Naive thymus-derived CD4-positive, alpha-beta T cell (primary cell): ENCODE data around the gene PDIA5. TPM values are rescaled to one million over a fixed set of nuclear protein-coding genes. Genes with fewer than 3 reads are reported as not detected.
"Not testable (repeated sequence)": the region's sequence is repeated elsewhere in the genome, so short reads cannot be mapped to it uniquely, and the experiment has no call there.

ENCODE experiments used
- ATAC-seq: fragments of 150-1000 bp; cut with Tn5 transposase; 2 replicates; pipeline ENCODE4 v1.10.0; 2021; ENCODE audit warnings: mild to moderate bottlenecking, moderate library complexity
- CTCF ChIA-PET: fragments of 350-600 bp; sonication (Branson Sonifier 250); formaldehyde crosslinking; loops from one replicate; lab custom pipeline; 2021; ENCODE audit warnings: antibody characterized with exemption; lab: Charles Lee
- POLR2A ChIA-PET: fragments of 350-600 bp; sonication (Branson Sonifier 250); formaldehyde crosslinking; loops from one replicate; lab custom pipeline; 2021; ENCODE audit warnings: antibody characterized with exemption, inconsistent platforms; lab: Charles Lee
- DNase-seq, 9 donors: peaks; one replicate each; pipeline versions ENCODE4 v3.0.0 to v3.0.0-alpha.2; 2020 to 2022; ENCODE audit warnings: mixed read lengths in 1 of 9
- H3K27ac ChIP-seq: one replicate; pipeline ENCODE4 v1.7.0; 2013; ENCODE audit warnings: mild to moderate bottlenecking, low read depth, low read length, moderate library complexity
- H3K27me3 ChIP-seq, 2 donors: one replicate each; pipeline ENCODE4 v1.7.0; 2013; ENCODE audit warnings: low read length in 2 of 2, mild to moderate bottlenecking in 2 of 2, moderate library complexity in 2 of 2; ENCODE audit not compliant: control insufficient read depth in 2 of 2, insufficient read depth in 2 of 2
- H3K36me3 ChIP-seq, 3 experiments: 1 replicate in 2 of 3; 2 replicates in 1 of 3; pipeline ENCODE4 v1.7.0; 2013; ENCODE audit warnings: low read length in 3 of 3, mild to moderate bottlenecking in 3 of 3, moderate library complexity in 1 of 3; ENCODE audit not compliant: insufficient read depth in 3 of 3, control insufficient read depth in 2 of 3
- H3K4me1 ChIP-seq, 2 donors: one replicate each; pipeline ENCODE4 v1.7.0; 2013; ENCODE audit warnings: low read length in 2 of 2, mild to moderate bottlenecking in 2 of 2, moderate library complexity in 1 of 2; ENCODE audit not compliant: control insufficient read depth in 2 of 2, insufficient read depth in 2 of 2
- H3K4me3 ChIP-seq: 2 replicates; pipeline ENCODE4 v1.7.0; 2013; ENCODE audit warnings: mild to moderate bottlenecking, low read length
- H3K9me3 ChIP-seq, 3 experiments: 1 replicate in 2 of 3; 2 replicates in 1 of 3; pipeline ENCODE4 v1.7.0; 2013; ENCODE audit warnings: low read length in 3 of 3; ENCODE audit not compliant: control insufficient read depth in 2 of 3
- H3K27ac Mint-ChIP-seq, 9 donors: one replicate each; pipeline ENCODE4 v1.8.0; 2020 to 2022; ENCODE audit warnings: mixed read lengths in 9 of 9, mild to moderate bottlenecking in 8 of 9, moderate library complexity in 5 of 9, inconsistent platforms in 2 of 9
- H3K27me3 Mint-ChIP-seq, 5 donors: one replicate each; pipeline ENCODE4 v1.8.0; 2021 to 2022; ENCODE audit warnings: mixed read lengths in 5 of 5, mild to moderate bottlenecking in 1 of 5
- H3K36me3 Mint-ChIP-seq, 5 donors: one replicate each; pipeline ENCODE4 v1.8.0; 2020 to 2022; ENCODE audit warnings: mixed read lengths in 5 of 5, mild to moderate bottlenecking in 3 of 5, inconsistent platforms in 1 of 5
- H3K4me1 Mint-ChIP-seq, 7 donors: one replicate each; pipeline ENCODE4 v1.8.0; 2020 to 2022; ENCODE audit warnings: mixed read lengths in 7 of 7, mild to moderate bottlenecking in 3 of 7, inconsistent platforms in 1 of 7
- H3K4me3 Mint-ChIP-seq, 10 donors: one replicate each; pipeline ENCODE4 v1.8.0; 2020 to 2022; ENCODE audit warnings: mild to moderate bottlenecking in 10 of 10, mixed read lengths in 10 of 10, moderate library complexity in 6 of 10, inconsistent platforms in 2 of 10
- H3K9me3 Mint-ChIP-seq, 11 donors: one replicate each; pipeline ENCODE4 v1.8.0; 2020 to 2022; ENCODE audit warnings: mixed read lengths in 11 of 11, mild to moderate bottlenecking in 4 of 11, inconsistent platforms in 1 of 11, moderate library complexity in 1 of 11
- intact Hi-C, 2 donors: fragments of 100-400 bp; cut with micrococcal nuclease; formaldehyde crosslinking; loops; one replicate each; pipeline ENCODE4 v1.15.1; 2023
- polyA plus RNA-seq, 2 donors: library from polyadenylated mRNA; unstranded; fragments of 300-500 nt; fragmentation: Illumina TruSeq; gene quantifications; one replicate each; pipeline ENCODE4 v1.2.3, GENCODE V29; 2021
- total RNA-seq, 6 experiments: library from RNA in 5 of 6; stranded (reverse) in 5 of 6; gene quantifications; 1 replicate in 5 of 6; 2 replicates in 1 of 6; pipeline ENCODE4 v1.2.3 and lab custom pipeline; 2021 to 2026

PDIA5 gene
- total and polyA plus RNA-seq, 7 experiments from 2014 or later: 3.4 to 21.7 (median 5.6) TPM

DNA sequence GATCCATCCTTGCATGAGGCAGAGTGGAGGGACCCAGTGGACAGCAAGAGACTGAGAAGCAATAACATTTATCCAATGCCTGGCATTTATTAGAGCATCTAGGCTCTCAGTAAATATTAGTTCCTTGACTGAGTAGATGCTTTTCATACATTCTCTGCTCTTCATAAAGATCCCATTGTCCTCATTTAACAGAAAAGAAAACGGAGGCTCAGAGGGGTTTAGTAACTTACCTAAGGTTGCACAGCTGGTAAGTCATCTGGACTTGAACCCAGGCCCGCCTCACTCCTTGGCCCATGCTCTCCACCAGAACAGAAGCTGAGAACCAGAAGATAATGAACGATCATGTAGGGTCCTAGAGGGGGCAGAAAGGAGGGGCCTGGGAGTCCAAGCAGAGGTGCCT lies 82.7 kb downstream of the PDIA5 start:
- POLR2A ChIA-PET: no interaction called here
- Mint-ChIP-seq H3K4me1 (peaks cover 0 to 7% (median 4%) of the 10 kb centered on the region in 7 donors), H3K4me3 (no peak overlapping the region), H3K9me3 (peaks cover 0 to 19% (median 5%) of the 10 kb centered on the region in 11 donors), H3K27ac (peak overlapping the region in 5 of 9 donors; percentile 33 to 85 (median 38)), H3K27me3 (no peaks in the 10 kb centered on the region), H3K36me3 (peaks cover 5 to 51% (median 26%) of the 10 kb centered on the region in 5 donors)
- CTCF ChIA-PET: no interaction called here
- no peaks in the 10 kb centered on the region for H3K4me1 ChIP-seq
- intact Hi-C loops: no loop called here
- ATAC-seq (no peak), DNase-seq (no peak)
- peaks cover 0 to 13% (median 4%) of the 10 kb centered on the region in 3 experiments for H3K9me3 ChIP-seq
- no peaks in the 10 kb centered on the region for H3K27me3 ChIP-seq
- no peak overlapping the region for H3K4me3 ChIP-seq
- H3K27ac ChIP-seq: no peak overlapping the region
- H3K36me3 ChIP-seq: peaks cover 0 to 11% (median 0%) of the 10 kb centered on the region in 3 experiments

DNA sequence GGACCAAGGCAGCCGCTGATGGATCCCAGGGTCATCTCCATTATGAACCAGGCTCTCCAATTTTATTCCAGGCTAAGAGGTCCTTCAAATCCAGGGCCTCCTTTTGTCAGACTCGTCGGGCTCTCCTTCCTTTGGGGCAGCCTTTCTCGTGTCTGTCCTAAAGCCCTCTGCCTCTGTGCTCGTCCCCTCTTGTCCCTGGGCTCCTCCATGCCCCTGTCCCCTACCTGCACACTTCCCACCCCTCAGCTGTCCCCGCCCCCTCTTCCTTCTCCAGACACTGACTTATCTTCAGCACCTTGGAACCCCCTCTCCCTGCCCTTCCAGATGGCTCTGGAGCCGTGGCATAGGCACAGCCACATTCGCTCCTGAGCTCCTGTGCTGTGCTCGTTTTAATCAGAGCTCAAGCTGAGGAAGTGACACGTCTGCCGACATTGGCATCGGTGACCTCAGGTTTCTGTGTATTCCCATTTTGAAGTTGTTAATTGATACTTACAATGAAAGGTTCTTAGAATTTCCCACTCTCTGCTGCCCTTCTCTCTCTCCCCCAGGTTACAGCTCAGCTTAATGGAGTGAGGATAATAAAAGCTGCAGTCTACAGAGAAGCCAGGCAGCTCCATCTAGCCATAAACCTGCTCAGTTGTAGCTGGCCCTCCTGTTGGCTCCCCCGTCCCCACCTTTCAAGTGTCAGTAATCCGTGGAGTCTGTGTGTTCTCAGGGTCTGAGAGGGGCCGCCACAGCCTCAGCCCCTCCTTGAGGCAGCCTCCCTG lies 83.8 kb downstream of the PDIA5 start:
- Histone ChIP-seq H3K27ac (peak overlapping the region; percentile 51), H3K4me3 (no peak overlapping the region), H3K4me1 (no peaks in the 10 kb centered on the region), H3K36me3 (peaks cover 0 to 3% (median 0%) of the 10 kb centered on the region in 3 experiments), H3K9me3 (peaks cover 0 to 13% (median 4%) of the 10 kb centered on the region in 3 experiments), H3K27me3 (no peaks in the 10 kb centered on the region)
- peaks cover 5 to 44% (median 28%) of the 10 kb centered on the region in 5 donors for H3K36me3 Mint-ChIP-seq
- H3K4me3 Mint-ChIP-seq: no peak overlapping the region
- peaks cover 0 to 19% (median 5%) of the 10 kb centered on the region in 11 donors for H3K9me3 Mint-ChIP-seq
- ChIA-PET CTCF (no interaction called here), POLR2A (no interaction called here)
- ATAC-seq: no peak
- intact Hi-C loops: no loop called here
- no peaks in the 10 kb centered on the region for H3K27me3 Mint-ChIP-seq
- peaks cover 0 to 7% (median 4%) of the 10 kb centered on the region in 7 donors for H3K4me1 Mint-ChIP-seq
- H3K27ac Mint-ChIP-seq: peak overlapping the region in 6 of 9 donors; percentile 14 to 85 (median 32)
- DNase-seq: no peak

DNA sequence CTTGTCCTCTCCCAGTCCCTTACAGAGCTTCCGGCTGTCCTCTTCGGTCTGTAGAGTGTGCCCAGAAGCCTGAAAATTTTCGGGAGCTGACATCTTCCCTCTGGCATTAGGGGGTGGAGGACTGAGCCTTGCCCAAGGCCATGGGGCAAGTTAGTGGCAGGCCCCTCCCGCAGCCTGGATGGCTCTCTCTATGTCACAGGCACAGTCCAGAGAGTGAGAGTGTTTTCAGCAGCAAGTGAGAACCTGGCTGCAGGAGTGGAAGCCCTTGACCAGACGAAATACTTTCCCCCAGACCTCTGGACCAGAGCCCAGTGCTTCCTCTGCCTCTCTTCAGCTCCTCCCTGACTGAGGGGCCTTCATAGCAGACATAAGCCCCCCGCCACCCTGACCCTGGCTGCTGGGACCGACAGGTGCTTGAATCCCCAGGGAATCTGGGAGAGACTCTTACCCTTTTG lies 84.5 kb downstream of the PDIA5 start:
- Mint-ChIP-seq H3K27ac (peak overlapping the region in 8 of 9 donors; percentile 14 to 85 (median 82)), H3K4me1 (peaks cover 0 to 7% (median 4%) of the 10 kb centered on the region in 7 donors)
- H3K36me3 ChIP-seq: peaks cover 0 to 4% (median 0%) of the 10 kb centered on the region in 3 experiments

DNA sequence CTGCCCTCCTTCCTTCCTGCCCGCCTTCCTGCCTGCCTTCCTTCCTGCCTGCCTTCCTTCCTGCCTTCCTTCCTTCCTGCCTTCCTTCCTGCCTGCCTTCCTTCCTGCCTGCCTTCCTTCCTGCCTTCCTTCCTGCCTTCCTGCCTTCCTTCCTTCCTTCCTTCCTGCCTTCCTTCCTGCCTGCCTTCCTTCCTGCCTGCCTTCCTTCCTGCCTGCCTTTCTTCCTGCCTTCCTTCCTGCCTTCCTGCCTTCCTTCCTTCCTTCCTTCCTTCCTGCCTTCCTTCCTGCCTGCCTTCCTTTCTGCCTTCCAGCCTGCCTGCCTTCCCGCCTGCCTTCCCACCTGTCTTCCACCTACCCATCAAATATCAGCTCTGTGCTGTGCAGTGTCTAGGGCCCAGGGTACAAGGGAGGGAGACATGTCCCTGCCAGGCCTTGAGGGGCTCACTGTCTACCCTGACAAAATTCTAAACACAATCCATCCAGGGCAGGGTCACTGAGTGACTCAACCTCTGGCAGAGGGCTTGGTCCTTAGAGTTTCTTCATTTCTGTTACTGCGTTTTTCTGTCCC lies 85.1 kb downstream of the PDIA5 start:
- H3K4me3 ChIP-seq, DNase-seq, H3K27me3 Mint-ChIP-seq, H3K4me1 ChIP-seq, CTCF ChIA-PET, H3K4me1 Mint-ChIP-seq, H3K27me3 ChIP-seq, POLR2A ChIA-PET, intact Hi-C loops, ATAC-seq, H3K36me3 ChIP-seq: not testable (repeated sequence)
- peak overlapping the region; percentile 78 to 86 (median 83) for H3K27ac Mint-ChIP-seq
- peak overlapping the region in 1 of 10 donors; percentile 21 for H3K4me3 Mint-ChIP-seq
- H3K9me3 ChIP-seq: peaks cover 0 to 13% (median 4%) of the 10 kb centered on the region in 3 experiments
- H3K36me3 Mint-ChIP-seq: peaks cover 5 to 42% (median 24%) of the 10 kb centered on the region in 5 donors
- peak overlapping the region; percentile 51 for H3K27ac ChIP-seq
- H3K9me3 Mint-ChIP-seq: peaks cover 0 to 19% (median 5%) of the 10 kb centered on the region in 11 donors

More for the DNA sequence above, 84.5 kb downstream of the PDIA5 start:
- Mint-ChIP-seq H3K4me3 (no peak overlapping the region), H3K27me3 (no peaks in the 10 kb centered on the region), H3K9me3 (peaks cover 0 to 19% (median 5%) of the 10 kb centered on the region in 11 donors), H3K36me3 (peaks cover 5 to 42% (median 24%) of the 10 kb centered on the region in 5 donors)
- H3K27ac ChIP-seq: peak overlapping the region; percentile 51
- H3K4me3 ChIP-seq: no peak overlapping the region
- no peak for ATAC-seq
- ChIA-PET POLR2A (no interaction called here), CTCF (no interaction called here)
- intact Hi-C loops: no loop called here
- H3K4me1 ChIP-seq: no peaks in the 10 kb centered on the region
- H3K9me3 ChIP-seq: peaks cover 0 to 13% (median 4%) of the 10 kb centered on the region in 3 experiments
- no peaks in the 10 kb centered on the region for H3K27me3 ChIP-seq
- DNase-seq: no peak

DNA sequence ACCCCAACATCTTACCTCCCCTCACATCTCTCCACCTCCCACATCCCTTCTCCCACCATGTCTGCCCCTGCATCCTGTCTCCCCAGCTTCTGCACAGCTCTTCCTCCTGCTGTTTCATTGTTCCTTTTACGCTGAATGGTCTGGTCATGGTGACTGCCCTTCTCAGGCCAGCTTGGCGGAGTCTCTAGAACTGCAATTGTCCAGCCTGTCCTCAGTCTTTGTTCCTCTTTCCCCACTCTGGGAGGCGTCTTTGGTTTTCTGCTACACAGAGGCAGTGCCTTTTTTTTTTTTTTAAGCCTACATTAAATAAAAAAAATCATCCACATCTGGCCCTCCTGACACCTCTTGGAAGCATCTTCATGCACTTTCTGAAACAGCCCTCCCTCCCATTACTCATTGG lies 85.9 kb downstream of the PDIA5 start:
- peak; percentile 60 for ATAC-seq
- peaks cover 0 to 7% (median 4%) of the 10 kb centered on the region in 7 donors for H3K4me1 Mint-ChIP-seq
- peaks cover 5 to 42% (median 23%) of the 10 kb centered on the region in 5 donors for H3K36me3 Mint-ChIP-seq
- H3K27ac ChIP-seq: no peak overlapping the region
- H3K9me3 ChIP-seq: peaks cover 0 to 13% (median 4%) of the 10 kb centered on the region in 3 experiments
- H3K9me3 Mint-ChIP-seq: peaks cover 0 to 19% (median 5%) of the 10 kb centered on the region in 11 donors
- intact Hi-C loops: no loop called here
- CTCF ChIA-PET: no interaction called here
- DNase-seq: no peak
- H3K4me3 ChIP-seq: no peak overlapping the region
- H3K36me3 ChIP-seq: peaks cover 0 to 9% (median 0%) of the 10 kb centered on the region in 3 experiments
- H3K4me1 ChIP-seq: no peaks in the 10 kb centered on the region
- no peaks in the 10 kb centered on the region for H3K27me3 Mint-ChIP-seq
- no peak overlapping the region for H3K4me3 Mint-ChIP-seq
- POLR2A ChIA-PET: no interaction called here
- peak overlapping the region in 7 of 9 donors; percentile 63 to 85 (median 78) for H3K27ac Mint-ChIP-seq
- H3K27me3 ChIP-seq: no peaks in the 10 kb centered on the region

DNA sequence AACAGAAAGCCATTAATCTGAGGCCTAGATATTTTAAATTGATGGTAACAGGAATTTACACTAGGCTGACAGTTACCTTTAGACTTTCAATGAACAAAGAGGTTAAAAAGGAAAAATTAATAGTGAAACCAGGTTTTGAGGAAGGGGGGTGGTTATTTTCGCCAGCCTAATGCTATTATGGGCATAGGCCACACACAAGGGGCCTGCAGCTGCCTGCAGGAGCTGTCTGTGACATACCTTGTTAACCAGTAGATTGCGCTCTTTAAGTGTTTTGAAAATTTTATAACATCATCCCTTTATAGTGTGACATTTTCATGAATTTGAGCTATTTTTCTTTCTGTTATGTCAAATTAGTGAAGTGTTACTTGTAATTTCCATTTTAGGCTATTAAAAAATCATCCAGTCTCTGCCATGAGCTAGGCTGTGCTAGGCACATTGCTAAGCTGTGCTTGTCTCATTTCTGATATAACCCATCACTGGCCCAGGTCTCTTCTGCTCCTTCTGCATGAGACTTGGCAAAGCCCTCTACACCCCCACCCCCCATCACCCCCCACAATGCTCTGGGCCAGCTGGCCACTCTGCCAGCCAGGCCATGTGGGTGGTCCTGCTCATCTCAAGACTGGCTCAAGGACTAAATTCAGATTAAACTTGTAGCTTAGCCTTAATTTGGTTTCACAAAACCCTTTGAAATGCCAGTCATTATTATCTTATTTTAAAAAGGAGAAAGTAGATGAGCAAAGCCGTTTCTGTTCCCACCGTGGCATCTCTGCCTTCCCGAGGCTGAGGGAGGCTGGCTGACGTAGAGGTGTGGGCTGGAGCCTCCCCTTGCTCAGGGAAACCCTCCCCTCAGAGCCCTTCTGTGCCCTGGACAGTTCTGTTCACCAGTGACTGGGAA lies 86.5 kb downstream of the PDIA5 start:
- Mint-ChIP-seq H3K4me3 (no peak overlapping the region), H3K27me3 (no peaks in the 10 kb centered on the region), H3K27ac (peak overlapping the region in 7 of 9 donors; percentile 63 to 85 (median 78)), H3K36me3 (peaks cover 9 to 45% (median 27%) of the 10 kb centered on the region in 5 donors), H3K9me3 (peaks cover 0 to 19% (median 5%) of the 10 kb centered on the region in 11 donors), H3K4me1 (peaks cover 0 to 7% (median 4%) of the 10 kb centered on the region in 7 donors)
- no peaks in the 10 kb centered on the region for H3K4me1 ChIP-seq
- intact Hi-C loops: no loop called here
- ChIA-PET CTCF (no interaction called here), POLR2A (no interaction called here)
- H3K9me3 ChIP-seq: peaks cover 0 to 13% (median 4%) of the 10 kb centered on the region in 3 experiments
- DNase-seq: no peak
- H3K27ac ChIP-seq: no peak overlapping the region
- no peak overlapping the region for H3K4me3 ChIP-seq
- ATAC-seq: no peak
- H3K27me3 ChIP-seq: no peaks in the 10 kb centered on the region
- peaks cover 0 to 9% (median 0%) of the 10 kb centered on the region in 3 experiments for H3K36me3 ChIP-seq
